Measurements from ENCODE around the gene FBLN5.

Gene FBLN5

DNA sequence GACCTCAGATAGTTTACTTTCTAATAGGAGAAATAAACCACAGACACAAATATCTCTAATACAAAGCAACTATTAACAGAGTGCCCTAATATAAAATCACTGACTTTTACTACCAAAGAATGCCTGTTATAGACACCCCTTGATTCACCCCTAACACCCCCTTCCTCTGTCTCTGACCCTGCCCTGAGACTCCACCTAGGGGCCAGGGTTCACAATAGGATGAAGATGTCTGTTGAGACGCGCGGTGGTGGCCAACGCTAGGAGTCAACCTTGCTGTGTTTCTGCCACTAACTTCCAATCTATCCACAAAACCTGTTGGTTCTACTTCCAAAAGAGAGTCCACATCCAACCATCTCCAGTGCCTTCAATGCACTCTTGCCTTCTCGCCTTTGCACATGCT, 69.2 kb downstream of the FBLN5 start:
- Histone ChIP-seq H3K4me3 (ENCODE audit: low read length) (no peak overlapping the region), H3K9me2 (replicated peaks; ENCODE audit: insufficient read depth, low read length) (no peaks in the 10 kb centered on the region), H2AFZ (ENCODE audit: low read length) (no peak overlapping the region), H3K36me3 (replicated peaks; ENCODE audit: insufficient read depth, low read length) (no peaks in the 10 kb centered on the region), H3K27ac (ENCODE audit: low read length) (no peak overlapping the region), H3K9ac (ENCODE audit: low read length) (no peak overlapping the region), H4K20me1 (ENCODE audit: insufficient read depth, low read length) (no peaks in the 10 kb centered on the region), H3K9me3 (replicated peaks; ENCODE audit: insufficient read depth, low read length) (no peaks in the 10 kb centered on the region), H3K4me1 (ENCODE audit: low read length) (no peaks in the 10 kb centered on the region), H3K4me2 (ENCODE audit: low read depth, low read length) (no peak overlapping the region), H3F3A (ENCODE audit: insufficient read depth, low read length) (no peaks in the 10 kb centered on the region), H3K79me2 (ENCODE audit: low read length) (no peaks in the 10 kb centered on the region), H3K27me3 (replicated peaks; ENCODE audit: insufficient read depth, low read length) (no peaks in the 10 kb centered on the region)
- TF ChIP-seq, protein P1, sequence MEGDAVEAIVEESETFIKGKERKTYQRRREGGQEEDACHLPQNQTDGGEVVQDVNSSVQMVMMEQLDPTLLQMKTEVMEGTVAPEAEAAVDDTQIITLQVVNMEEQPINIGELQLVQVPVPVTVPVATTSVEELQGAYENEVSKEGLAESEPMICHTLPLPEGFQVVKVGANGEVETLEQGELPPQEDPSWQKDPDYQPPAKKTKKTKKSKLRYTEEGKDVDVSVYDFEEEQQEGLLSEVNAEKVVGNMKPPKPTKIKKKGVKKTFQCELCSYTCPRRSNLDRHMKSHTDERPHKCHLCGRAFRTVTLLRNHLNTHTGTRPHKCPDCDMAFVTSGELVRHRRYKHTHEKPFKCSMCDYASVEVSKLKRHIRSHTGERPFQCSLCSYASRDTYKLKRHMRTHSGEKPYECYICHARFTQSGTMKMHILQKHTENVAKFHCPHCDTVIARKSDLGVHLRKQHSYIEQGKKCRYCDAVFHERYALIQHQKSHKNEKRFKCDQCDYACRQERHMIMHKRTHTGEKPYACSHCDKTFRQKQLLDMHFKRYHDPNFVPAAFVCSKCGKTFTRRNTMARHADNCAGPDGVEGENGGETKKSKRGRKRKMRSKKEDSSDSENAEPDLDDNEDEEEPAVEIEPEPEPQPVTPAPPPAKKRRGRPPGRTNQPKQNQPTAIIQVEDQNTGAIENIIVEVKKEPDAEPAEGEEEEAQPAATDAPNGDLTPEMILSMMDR (IDR thresholded peaks at IDR 0.05; ENCODE audit: low read length): no peak
- TF ChIP-seq EZH2phosphoT487 (IDR thresholded peaks at IDR 0.05; ENCODE audit: low read length) (no peak), EZH2 (optimal IDR thresholded peaks at IDR 0.05; ENCODE audit: low read depth, low read length) (no peak)
- DNase-seq: no peak

DNA sequence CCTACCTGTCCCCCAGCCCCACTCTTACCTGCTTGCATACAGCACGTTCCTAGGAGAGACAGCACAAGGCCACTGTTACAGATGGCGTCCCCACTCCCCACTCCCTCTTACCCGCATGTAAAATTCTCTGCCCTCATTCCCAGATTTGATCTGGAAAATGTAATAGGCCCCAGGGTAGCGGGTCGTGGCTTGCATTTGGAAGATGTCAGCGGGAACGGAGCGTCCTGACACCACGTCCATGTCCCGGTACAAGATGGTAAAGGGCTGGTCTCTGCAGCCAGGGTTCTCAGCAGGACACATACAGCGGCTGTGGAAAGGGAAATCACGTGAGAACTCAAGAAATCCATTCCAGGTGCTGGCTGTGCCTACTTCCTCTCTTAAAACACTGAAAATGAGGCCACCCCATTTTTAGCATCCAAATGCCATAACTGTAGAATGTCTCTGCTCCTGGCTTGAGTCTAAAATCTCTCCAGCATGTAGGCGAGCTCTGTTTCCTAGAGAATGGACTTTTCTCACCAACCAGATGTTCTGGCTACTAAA, 70.0 kb downstream of the FBLN5 start:
- Histone ChIP-seq H3K36me3 (replicated peaks; ENCODE audit: insufficient read depth, low read length) (no peaks in the 10 kb centered on the region), H3K4me3 (ENCODE audit: low read length) (no peak overlapping the region), H3F3A (ENCODE audit: insufficient read depth, low read length) (no peaks in the 10 kb centered on the region), H3K79me2 (ENCODE audit: low read length) (no peaks in the 10 kb centered on the region), H3K4me2 (ENCODE audit: low read depth, low read length) (no peak overlapping the region), H3K9ac (ENCODE audit: low read length) (no peak overlapping the region), H2AFZ (ENCODE audit: low read length) (no peak overlapping the region), H3K27ac (ENCODE audit: low read length) (no peak overlapping the region), H3K4me1 (ENCODE audit: low read length) (no peaks in the 10 kb centered on the region), H3K9me3 (replicated peaks; ENCODE audit: insufficient read depth, low read length) (no peaks in the 10 kb centered on the region), H4K20me1 (ENCODE audit: insufficient read depth, low read length) (no peaks in the 10 kb centered on the region), H3K27me3 (replicated peaks; ENCODE audit: insufficient read depth, low read length) (no peaks in the 10 kb centered on the region), H3K9me2 (replicated peaks; ENCODE audit: insufficient read depth, low read length) (no peaks in the 10 kb centered on the region)
- no peak for DNase-seq
- TF ChIP-seq EZH2 (optimal IDR thresholded peaks at IDR 0.05; ENCODE audit: low read depth, low read length) (no peak), EZH2phosphoT487 (IDR thresholded peaks at IDR 0.05; ENCODE audit: low read length) (no peak)
- TF ChIP-seq, protein P1 (IDR thresholded peaks at IDR 0.05; ENCODE audit: low read length): no peak

DNA sequence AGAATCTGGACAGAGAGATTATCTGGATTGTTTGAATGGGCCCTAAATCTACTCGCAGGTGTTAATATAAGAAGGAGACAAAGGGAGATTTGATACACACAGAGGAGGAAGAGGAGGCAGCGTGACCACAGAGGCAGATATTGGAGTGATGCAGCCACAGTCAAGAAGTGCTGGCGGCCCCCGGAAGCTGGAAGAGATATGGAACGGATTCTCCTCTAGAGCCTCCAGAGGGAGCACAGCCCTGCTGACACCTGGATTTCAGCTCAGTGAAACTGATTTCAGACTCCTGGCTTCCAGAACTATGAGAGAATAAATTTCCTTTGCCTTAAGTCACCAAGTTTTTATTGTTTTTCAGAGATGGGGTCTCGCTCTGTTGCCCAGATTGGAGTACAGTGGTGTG, 71.0 kb downstream of the FBLN5 start:
- H3K9me2 ChIP-seq (replicated peaks; ENCODE audit: insufficient read depth, low read length): no peaks in the 10 kb centered on the region
- no peaks in the 10 kb centered on the region for H3K27me3 ChIP-seq (replicated peaks; ENCODE audit: insufficient read depth, low read length)
- no peaks in the 10 kb centered on the region for H3K4me1 ChIP-seq (ENCODE audit: low read length)
- H2AFZ ChIP-seq (ENCODE audit: low read length): no peak overlapping the region
- no peak overlapping the region for H3K9ac ChIP-seq (ENCODE audit: low read length)
- H4K20me1 ChIP-seq (ENCODE audit: insufficient read depth, low read length): no peaks in the 10 kb centered on the region
- H3K9me3 ChIP-seq (replicated peaks; ENCODE audit: insufficient read depth, low read length): no peaks in the 10 kb centered on the region
- TF ChIP-seq EZH2phosphoT487 (IDR thresholded peaks at IDR 0.05; ENCODE audit: low read length): no peak
- TF ChIP-seq, protein P1 (IDR thresholded peaks at IDR 0.05; ENCODE audit: low read length): no peak
- no peak for TF ChIP-seq EZH2 (optimal IDR thresholded peaks at IDR 0.05; ENCODE audit: low read depth, low read length)
- no peaks in the 10 kb centered on the region for H3F3A ChIP-seq (ENCODE audit: insufficient read depth, low read length)
- no peaks in the 10 kb centered on the region for H3K79me2 ChIP-seq (ENCODE audit: low read length)
- DNase-seq: no peak
- no peak overlapping the region for H3K27ac ChIP-seq (ENCODE audit: low read length)
- H3K36me3 ChIP-seq (replicated peaks; ENCODE audit: insufficient read depth, low read length): no peaks in the 10 kb centered on the region
- no peak overlapping the region for H3K4me3 ChIP-seq (ENCODE audit: low read length)
- no peak overlapping the region for H3K4me2 ChIP-seq (ENCODE audit: low read depth, low read length)

Measured in MM.1S (cell line).